Liver (tissue), 9 donors: ENCODE data around the gene PHF21B. TPM values are rescaled to one million over a fixed set of nuclear protein-coding genes. Genes with fewer than 3 reads are reported as not detected.
"Not testable (repeated sequence)": the region's sequence is repeated elsewhere in the genome, so short reads cannot be mapped to it uniquely, and the experiment has no call there.

Experiments used
- DNase-seq: peaks from one replicate; pipeline ENCODE4 v3.0.0-alpha.2; 2017; ENCODE audit warnings: low spot score
- H3K27ac ChIP-seq, 2 donors: one replicate each; pipeline ENCODE4 v1.7.0; 2013; ENCODE audit warnings: inconsistent platforms in 2 of 2, low read length in 2 of 2, control low read depth in 1 of 2, low read depth in 1 of 2, mild to moderate bottlenecking in 1 of 2
- H3K27me3 ChIP-seq, 4 donors: one replicate each; pipeline versions ENCODE4 v1.6.1 to v1.7.0; 2013; ENCODE audit warnings: low read length in 3 of 4, inconsistent platforms in 1 of 4, mild to moderate bottlenecking in 1 of 4, moderate library complexity in 1 of 4; ENCODE audit not compliant: control insufficient read depth in 4 of 4, insufficient read depth in 4 of 4
- H3K36me3 ChIP-seq, 4 donors: one replicate each; pipeline versions ENCODE4 v1.6.1 to v1.7.0; 2013; ENCODE audit warnings: low read length in 3 of 4, mild to moderate bottlenecking in 3 of 4, low read depth in 1 of 4, moderate library complexity in 1 of 4; ENCODE audit not compliant: control insufficient read depth in 4 of 4, insufficient read depth in 3 of 4
- H3K4me1 ChIP-seq, 4 donors: one replicate each; pipeline versions ENCODE4 v1.6.1 to v1.7.0; 2013; ENCODE audit warnings: low read length in 3 of 4, mild to moderate bottlenecking in 3 of 4, moderate library complexity in 1 of 4; ENCODE audit not compliant: control insufficient read depth in 4 of 4, insufficient read depth in 4 of 4
- H3K4me3 ChIP-seq, 3 donors: one replicate each; pipeline versions ENCODE4 v1.6.1 to v1.7.0; 2013; ENCODE audit warnings: low read length in 3 of 3, control low read depth in 1 of 3, low read depth in 1 of 3, mild to moderate bottlenecking in 1 of 3
- H3K9ac ChIP-seq, 2 donors: one replicate each; pipeline ENCODE4 v1.7.0; 2013; ENCODE audit warnings: low read length in 2 of 2, mild to moderate bottlenecking in 2 of 2, moderate library complexity in 2 of 2, control low read depth in 1 of 2, low read depth in 1 of 2
- H3K9me3 ChIP-seq, 4 donors: one replicate each; pipeline versions ENCODE4 v1.6.1 to v1.7.0; 2013; ENCODE audit warnings: low read length in 3 of 4; ENCODE audit not compliant: control insufficient read depth in 4 of 4
- ATF3 ChIP-seq: IDR thresholded peaks from 2 replicates; pipeline ENCODE4 v1.6.1; 2016; ENCODE audit warnings: antibody characterized with exemption
- CTCF ChIP-seq: fragments of 150-350 bp; IDR thresholded peaks from 2 replicates; pipeline ENCODE4 v1.5.1; 2017; ENCODE audit warnings: improper control_type of control experiment, low read depth, low read length; ENCODE audit not compliant: missing input control
- EGR1 ChIP-seq, 2 donors: IDR thresholded peaks; 2 replicates each; pipeline ENCODE4 v1.6.1; 2016 to 2018; ENCODE audit warnings: antibody characterized with exemption in 2 of 2, low read depth in 2 of 2
- FOXA1 ChIP-seq: IDR thresholded peaks from 2 replicates; pipeline ENCODE4 v1.6.1; 2016; ENCODE audit warnings: antibody characterized with exemption
- FOXA2 ChIP-seq: IDR thresholded peaks from 2 replicates; pipeline ENCODE4 v1.6.1; 2016; ENCODE audit warnings: antibody characterized with exemption
- GABPA ChIP-seq, 2 donors: IDR thresholded peaks in 1 of 2; conservative IDR thresholded peaks in 1 of 2; 2 replicates each; pipeline ENCODE4 v1.6.1; 2016; ENCODE audit warnings: antibody characterized with exemption in 2 of 2, mild to moderate bottlenecking in 1 of 2, moderate library complexity in 1 of 2
- HNF4A ChIP-seq, 2 donors: conservative IDR thresholded peaks; 2 replicates each; pipeline ENCODE4 v1.6.1; 2016; ENCODE audit warnings: antibody characterized with exemption in 2 of 2, mild to moderate bottlenecking in 2 of 2
- HNF4G ChIP-seq: IDR thresholded peaks from 2 replicates; pipeline ENCODE4 v1.6.1; 2016; ENCODE audit warnings: antibody characterized with exemption
- JUND ChIP-seq, 2 donors: IDR thresholded peaks; 2 replicates each; pipeline ENCODE4 v1.6.1; 2016; ENCODE audit warnings: antibody characterized with exemption in 2 of 2
- MAX ChIP-seq: IDR thresholded peaks from 2 replicates; pipeline ENCODE4 v1.6.1; 2016; ENCODE audit warnings: antibody characterized with exemption
- NR2F2 ChIP-seq: IDR thresholded peaks from 2 replicates; pipeline ENCODE4 v1.6.1; 2016; ENCODE audit warnings: antibody characterized with exemption
- RAD21 ChIP-seq, 2 donors: IDR thresholded peaks; 2 replicates each; pipeline ENCODE4 v1.6.1; 2016; ENCODE audit warnings: antibody characterized with exemption in 2 of 2, mild to moderate bottlenecking in 2 of 2
- REST ChIP-seq: IDR thresholded peaks from 2 replicates; pipeline ENCODE4 v1.6.1; 2016; ENCODE audit warnings: antibody characterized with exemption, mild to moderate bottlenecking
- RXRA ChIP-seq, 2 donors: IDR thresholded peaks; 2 replicates each; pipeline ENCODE4 v1.6.1; 2017 to 2018; ENCODE audit warnings: antibody characterized with exemption in 2 of 2, mild to moderate bottlenecking in 1 of 2
- SP1 ChIP-seq: IDR thresholded peaks from 2 replicates; pipeline ENCODE4 v1.6.1; 2018; ENCODE audit warnings: antibody characterized with exemption, mild to moderate bottlenecking
- TAF1 ChIP-seq: conservative IDR thresholded peaks from 2 replicates; pipeline ENCODE4 v1.6.1; 2016; ENCODE audit warnings: antibody characterized with exemption, mild to moderate bottlenecking
- YY1 ChIP-seq: IDR thresholded peaks from 2 replicates; pipeline ENCODE4 v1.6.1; 2016; ENCODE audit warnings: antibody characterized with exemption, mild to moderate bottlenecking
- ZBTB33 ChIP-seq: IDR thresholded peaks from 2 replicates; pipeline ENCODE4 v1.6.1; 2016; ENCODE audit warnings: antibody characterized with exemption
- WGBS: extraction: QIAGEN DNeasy Blood & Tissue Kit; methylation state at CpG from one replicate; pipeline ENCODE4 v1.1.7; 2013; 5-methylcytosine and 5-hydroxymethylcytosine counted together
- polyA plus RNA-seq, 2 donors: library from polyadenylated mRNA; stranded (reverse) in 1 of 2; unstranded in 1 of 2; fragments of 200-250 nt in 1 of 2; fragments of >200 nt in 1 of 2; fragmentation: Nextera tagmentation in 1 of 2; extraction: Ambion mirVana in 1 of 2; gene quantifications; one replicate each; pipeline versions ENCODE4 v1.2.1 to v1.2.3, GENCODE V29; 2013 to 2015
- total RNA-seq, 2 donors: library from RNA; depleted of rRNA; stranded (reverse); fragments of >200 nt; gene quantifications; one replicate each; pipeline ENCODE4 v1.2.3, GENCODE V29; 2014
- donor health status: healthy.
- donor health status: healthy.
- donor health status: healthy.
- donor health status: healthy.
- donor health status: healthy.

PHF21B gene
- total and polyA plus RNA-seq, 4 donors = not detected

- Histone ChIP-seq H3K27ac (no peak overlapping the region), H3K9me3 (no peaks in the 10 kb centered on the region), H3K4me1 (no peaks in the 10 kb centered on the region), H3K36me3 (no peaks in the 10 kb centered on the region), H3K4me3 (no peak overlapping the region), H3K9ac (no peak overlapping the region), H3K27me3 (peaks cover 0 to 5% (median 0%) of the 10 kb centered on the region in 4 donors)
- no peak for DNase-seq
- TF ChIP-seq SP1 = no peak
- no peak for TF ChIP-seq REST
- TF ChIP-seq RXRA (IDR thresholded peaks at IDR 0.05) = no peak
- TF ChIP-seq CTCF = no peak
- no peak for TF ChIP-seq RAD21 (IDR thresholded peaks at IDR 0.05)
- no peak for TF ChIP-seq HNF4A (conservative IDR thresholded peaks at IDR 0.05)
- no peak for TF ChIP-seq GABPA (IDR thresholded peaks at IDR 0.05 in 1 of 2, conservative IDR thresholded peaks at IDR 0.05 in 1 of 2)
- TF ChIP-seq YY1 = no peak
- TF ChIP-seq MAX = no peak
- TF ChIP-seq HNF4G = no peak
- no peak for TF ChIP-seq NR2F2
- no peak for TF ChIP-seq EGR1 (IDR thresholded peaks at IDR 0.05; ENCODE audit: low read depth in 2 of 2)
- no peak for TF ChIP-seq ATF3
- TF ChIP-seq FOXA1 = no peak
- TF ChIP-seq JUND (IDR thresholded peaks at IDR 0.05) = no peak
- TF ChIP-seq TAF1 = no peak
- TF ChIP-seq ZBTB33 = no peak
- TF ChIP-seq FOXA2 = no peak
- 81% methylated on average over 18 of the region's 18 CpGs for WGBS
Observed at GRCh38 chr22:44962741-44963454, 46.9 kb downstream of the PHF21B start.

DNA sequence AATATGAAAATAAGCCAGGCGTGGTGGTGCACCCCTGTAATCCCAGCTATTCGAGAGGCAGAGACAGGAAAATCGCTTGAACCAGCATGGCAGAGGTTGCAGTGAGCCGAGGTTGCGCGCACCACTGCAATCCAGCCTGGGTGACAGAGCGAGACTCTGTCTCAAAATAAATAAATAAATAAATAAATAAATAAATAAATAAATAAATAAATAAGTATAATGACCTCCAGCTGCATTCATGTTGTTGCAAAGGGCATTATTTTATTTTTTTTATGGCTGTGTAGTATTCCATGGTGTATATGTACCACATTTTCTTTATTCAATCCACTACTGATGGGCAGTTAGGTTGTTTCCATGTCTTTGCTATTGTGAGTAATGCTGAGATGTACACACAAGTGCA is 48.1 kb downstream of the PHF21B start:
- not testable (repeated sequence) for H3K9me3 ChIP-seq, H3K36me3 ChIP-seq, H3K4me1 ChIP-seq, H3K9ac ChIP-seq, DNase-seq, H3K4me3 ChIP-seq, H3K27ac ChIP-seq, H3K27me3 ChIP-seq
- WGBS = 93% methylated on average over 7 of the region's 7 CpGs
